ENCODE measurements around the gene SNW1. TPM values are rescaled to one million over a fixed set of nuclear protein-coding genes. Genes with fewer than 3 reads are reported as not detected.
"Not testable (repeated sequence)": the region's sequence is repeated elsewhere in the genome, so short reads cannot be mapped to it uniquely, and the experiment has no call there.

SNW1 gene
- total RNA-seq, 1 experiment from 2014 or later = 34.8 TPM

DNA sequence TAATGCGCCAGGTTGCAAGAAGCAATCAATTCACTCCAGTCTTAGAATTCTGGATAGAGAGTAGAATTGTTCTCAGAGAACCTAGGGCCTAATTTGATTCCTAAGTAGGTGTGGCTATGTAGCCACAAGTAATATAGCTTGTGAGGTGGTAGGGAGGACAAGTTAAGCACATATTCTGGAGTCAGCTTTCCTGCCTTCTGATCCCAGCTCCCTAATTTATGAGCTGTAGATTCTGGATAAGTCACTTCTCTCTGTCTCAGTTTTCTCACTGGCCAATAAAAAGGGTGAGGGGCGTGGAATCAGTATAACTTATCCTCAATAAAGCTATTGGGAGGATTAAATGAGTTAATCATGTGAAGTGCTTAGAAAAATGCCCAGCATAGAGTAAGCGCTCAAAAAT lies 3.0 kb upstream of the SNW1 start:
- H3K27me3 ChIP-seq = no peaks in the 10 kb centered on the region
- DNase-seq = no peak
- no peaks in the 10 kb centered on the region for H3K9me3 ChIP-seq
- H3K36me3 ChIP-seq = no peaks in the 10 kb centered on the region; the same call in 1 of the 2 replicates
- H3K4me3 ChIP-seq = no peak overlapping the region

DNA sequence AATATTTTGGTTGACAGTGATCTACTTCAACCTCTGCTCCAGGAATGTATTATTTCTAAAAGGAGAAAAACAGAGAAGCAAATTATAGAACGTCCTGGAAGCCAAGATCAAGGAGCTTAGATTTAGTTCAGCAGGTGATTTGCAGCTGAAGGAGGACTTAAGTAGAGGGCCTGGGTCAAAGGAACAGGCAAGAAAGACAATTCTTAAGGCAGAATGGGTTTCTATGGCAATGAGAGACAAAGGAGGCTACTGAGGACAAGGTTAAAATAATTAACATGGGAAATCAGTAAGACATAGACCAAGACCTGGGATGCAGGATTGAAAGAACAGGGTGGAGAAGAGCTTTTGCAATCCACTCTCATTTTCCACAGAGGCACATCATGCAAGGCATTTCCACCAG lies 2.4 kb upstream of the SNW1 start:
- no peaks in the 10 kb centered on the region for H3K9me3 ChIP-seq
- H3K36me3 ChIP-seq = no peaks in the 10 kb centered on the region; the same call in 1 of the 2 replicates
- no peaks in the 10 kb centered on the region for H3K27me3 ChIP-seq
- no peak overlapping the region for H3K4me3 ChIP-seq
- no peak for DNase-seq

DNA sequence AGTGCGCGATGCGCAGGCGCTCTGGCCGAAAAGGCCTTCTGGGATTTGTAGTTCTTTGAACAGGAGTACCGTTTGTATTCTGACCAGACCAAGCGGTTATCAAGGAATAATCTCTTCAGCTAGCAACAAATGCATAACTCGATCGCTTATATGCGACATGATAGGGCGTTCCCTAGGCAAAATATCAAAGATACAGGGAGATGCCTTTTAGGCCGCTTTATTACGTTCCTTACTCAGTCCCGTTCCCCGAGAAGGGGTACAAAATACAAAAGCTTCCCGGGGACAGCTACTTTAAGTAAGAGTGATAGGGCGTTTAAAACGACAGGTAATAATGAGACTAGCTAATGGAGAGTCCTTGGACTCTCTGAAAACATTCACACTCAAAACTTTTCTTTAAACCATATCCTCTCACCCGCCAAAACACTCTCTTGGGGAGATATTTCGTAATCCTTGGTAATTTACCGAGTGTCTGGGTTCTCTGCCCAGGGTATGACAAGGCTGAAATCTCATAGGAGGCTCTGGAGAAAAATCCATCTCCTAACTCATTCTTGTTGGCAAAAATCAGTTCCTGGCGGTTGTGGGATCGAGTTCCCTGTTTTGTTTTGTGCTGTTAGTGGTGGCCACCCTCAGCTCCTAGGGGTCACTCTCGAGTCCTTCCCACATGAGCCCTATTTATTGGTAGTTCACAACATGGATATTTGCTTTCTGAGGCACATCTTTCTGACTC lies 412 bp upstream of the SNW1 start:
- Histone ChIP-seq H3K27me3 (no peaks in the 10 kb centered on the region), H3K9me3 (no peaks in the 10 kb centered on the region), H3K4me3 (peak overlapping the region; percentile 65), H3K36me3 (no peaks in the 10 kb centered on the region; the same call in none of the 2 replicates)
- peak; percentile 27 for DNase-seq

DNA sequence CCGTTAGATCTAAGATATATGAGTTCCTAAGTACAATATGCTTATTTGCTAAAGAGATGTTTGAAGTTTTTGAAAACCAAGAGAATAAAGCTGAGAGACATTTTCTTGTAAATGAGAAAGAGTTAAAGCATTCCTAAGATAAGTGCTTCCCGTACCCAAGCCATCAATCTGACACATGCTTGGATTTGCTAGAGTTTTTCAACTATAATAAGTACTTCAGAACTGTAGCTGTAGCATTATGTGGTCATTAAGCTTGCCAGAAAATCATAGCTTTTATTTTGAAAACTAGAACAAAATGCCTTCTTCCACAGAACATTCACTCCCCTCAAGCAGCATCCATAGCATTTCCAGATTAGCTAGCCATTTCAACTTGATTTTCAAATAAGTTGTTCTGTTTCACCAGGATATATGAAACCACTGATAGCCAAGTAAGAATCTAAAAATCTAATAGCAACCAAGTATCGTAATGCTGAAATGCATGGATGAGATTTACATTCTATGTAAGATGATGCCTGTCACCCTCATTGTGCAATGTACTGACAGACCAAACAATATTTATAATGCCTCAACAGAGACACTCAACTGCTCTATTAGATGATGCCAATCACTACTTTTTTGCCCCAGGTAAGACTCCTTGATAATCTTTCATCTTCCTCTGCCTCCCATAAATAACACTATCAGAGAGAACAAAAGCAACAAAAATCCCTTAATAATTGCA lies 8.0 kb downstream of the SNW1 start:
- no peak for DNase-seq
- peaks cover 34% of the 10 kb centered on the region for H3K36me3 ChIP-seq
- H3K9me3 ChIP-seq = no peaks in the 10 kb centered on the region
- H3K4me3 ChIP-seq = no peak overlapping the region
- no peaks in the 10 kb centered on the region for H3K27me3 ChIP-seq

DNA sequence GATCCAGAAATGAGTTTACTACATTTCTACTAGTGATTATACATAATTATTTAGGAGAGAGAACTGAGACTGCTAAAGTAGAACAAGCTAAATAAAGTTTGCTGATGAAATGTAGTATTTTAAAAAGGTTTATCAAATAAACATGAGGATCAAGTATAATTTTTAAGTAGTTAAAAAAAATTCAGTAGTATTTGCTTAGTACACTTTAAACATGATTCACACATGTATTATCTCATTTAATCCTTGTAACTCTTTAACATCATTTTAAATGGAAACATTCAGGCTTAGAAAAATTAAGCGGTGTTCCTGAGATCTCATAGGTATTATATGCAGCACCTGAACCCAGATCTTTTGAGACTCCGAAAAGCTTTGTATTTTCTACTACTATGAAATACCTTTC lies 8.7 kb downstream of the SNW1 start:
- H3K27me3 ChIP-seq = no peaks in the 10 kb centered on the region
- H3K36me3 ChIP-seq = peaks cover 34% of the 10 kb centered on the region
- DNase-seq = no peak
- no peak overlapping the region for H3K4me3 ChIP-seq
- no peaks in the 10 kb centered on the region for H3K9me3 ChIP-seq

DNA sequence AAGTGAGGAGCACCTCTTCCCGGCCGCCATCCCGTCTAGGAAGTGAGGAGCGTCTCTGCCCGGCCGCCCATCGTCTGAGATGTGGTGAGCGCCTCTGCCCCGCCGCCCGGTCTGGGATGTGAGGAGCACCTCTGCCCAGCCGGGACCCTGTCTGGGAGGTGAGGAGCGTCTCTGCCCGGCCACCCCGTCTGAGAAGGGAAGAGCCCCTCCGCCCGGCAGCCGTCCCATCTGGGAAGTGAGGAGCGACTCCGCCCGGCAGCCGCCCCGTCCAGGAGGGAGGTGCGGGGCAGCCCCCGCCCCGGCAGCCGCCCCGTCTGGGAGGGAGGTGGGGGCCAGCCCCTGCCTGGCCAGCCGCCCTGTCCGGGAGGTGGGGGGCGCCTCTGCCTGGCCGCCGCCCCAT lies 13.5 kb downstream of the SNW1 start:
- H3K4me3 ChIP-seq, H3K9me3 ChIP-seq, DNase-seq, H3K27me3 ChIP-seq: not testable (repeated sequence)
- peaks cover 27% of the 10 kb centered on the region for H3K36me3 ChIP-seq

DNA sequence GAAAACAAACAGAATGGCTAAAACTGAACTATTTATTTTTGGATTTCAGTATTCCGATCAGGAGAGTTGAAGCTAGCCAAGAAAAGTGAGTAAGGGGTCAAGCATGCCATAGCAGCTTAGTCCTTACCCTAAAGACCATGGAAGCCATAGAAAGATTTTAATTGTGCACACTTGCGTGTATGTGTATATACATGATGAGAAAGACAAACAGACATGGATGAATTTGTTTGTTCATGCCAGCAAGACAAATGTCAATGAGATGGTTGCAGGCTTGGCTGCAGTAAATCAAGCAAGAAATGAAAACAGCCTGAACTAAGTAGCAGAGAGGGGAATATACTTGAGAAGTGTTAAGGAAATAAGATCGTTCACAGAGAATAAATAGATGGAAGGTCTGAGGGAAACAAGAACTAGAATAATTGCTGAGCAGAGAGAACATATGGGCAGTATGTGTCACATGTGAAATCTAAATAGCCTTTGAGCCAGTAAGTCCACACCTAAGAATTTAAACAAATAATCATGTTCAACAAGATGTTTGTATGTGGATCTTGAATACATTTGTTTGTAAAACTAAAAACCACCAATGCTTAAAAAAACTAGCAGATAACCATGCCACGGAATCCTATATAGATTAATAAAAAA lies 14.8 kb downstream of the SNW1 start:
- Histone ChIP-seq H3K27me3 (no peaks in the 10 kb centered on the region), H3K36me3 (peaks cover 17% of the 10 kb centered on the region), H3K9me3 (no peaks in the 10 kb centered on the region), H3K4me3 (no peak overlapping the region)
- DNase-seq = no peak

DNA sequence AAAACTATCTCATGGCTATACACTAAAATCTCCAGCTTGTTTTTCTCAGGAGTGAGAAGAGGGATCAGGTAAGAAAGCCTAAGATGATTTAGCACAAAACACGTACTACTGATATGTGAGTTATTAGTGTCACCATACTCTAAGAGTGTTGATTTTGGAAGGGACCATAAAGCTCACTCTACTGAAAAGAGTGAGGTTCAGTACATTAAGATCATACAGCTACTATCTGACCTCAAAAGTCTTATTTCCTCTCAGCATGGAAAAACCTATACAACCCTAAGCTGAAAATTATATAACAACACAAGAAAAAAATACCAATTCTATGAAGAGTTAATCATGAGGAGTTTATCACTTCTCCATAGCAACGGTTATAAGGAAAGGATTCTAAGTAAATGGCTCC lies 19.5 kb downstream of the SNW1 start:
- H3K27me3 ChIP-seq = no peaks in the 10 kb centered on the region
- H3K9me3 ChIP-seq = no peaks in the 10 kb centered on the region
- H3K36me3 ChIP-seq = peaks cover 22% of the 10 kb centered on the region
- DNase-seq = no peak
- no peak overlapping the region for H3K4me3 ChIP-seq

DNA sequence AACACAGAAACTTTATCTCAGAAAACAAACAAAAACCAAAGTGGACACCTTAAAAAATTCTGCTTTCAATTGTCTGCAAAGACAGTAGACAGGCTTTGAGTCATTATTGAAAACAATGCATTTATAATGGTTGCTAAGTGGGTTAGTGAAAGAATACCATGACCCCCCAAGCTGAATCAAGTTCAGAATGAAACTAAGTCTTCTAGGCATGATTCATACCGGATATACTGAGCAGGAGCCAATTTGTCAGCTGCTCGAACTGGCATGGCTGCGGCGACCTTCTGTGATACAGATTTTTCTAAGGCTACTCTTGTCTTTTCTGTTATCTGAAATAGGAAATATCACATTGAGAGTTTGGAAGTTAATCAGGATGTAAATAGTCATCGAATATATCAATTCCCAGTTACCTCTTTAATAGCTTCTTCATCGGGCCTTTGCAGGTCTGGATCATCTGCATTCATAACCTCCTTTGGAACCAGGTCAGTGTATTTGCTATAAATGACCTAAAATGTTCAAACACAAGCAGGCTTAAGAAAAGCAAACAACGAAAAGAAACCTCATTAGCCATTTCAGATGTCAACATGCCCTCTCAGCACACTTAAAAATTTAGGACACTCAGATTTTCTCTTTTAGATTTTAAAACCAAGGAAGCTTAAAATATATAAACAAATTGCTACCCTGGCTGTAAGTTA lies 22.3 kb downstream of the SNW1 start:
- DNase-seq = no peak

DNA sequence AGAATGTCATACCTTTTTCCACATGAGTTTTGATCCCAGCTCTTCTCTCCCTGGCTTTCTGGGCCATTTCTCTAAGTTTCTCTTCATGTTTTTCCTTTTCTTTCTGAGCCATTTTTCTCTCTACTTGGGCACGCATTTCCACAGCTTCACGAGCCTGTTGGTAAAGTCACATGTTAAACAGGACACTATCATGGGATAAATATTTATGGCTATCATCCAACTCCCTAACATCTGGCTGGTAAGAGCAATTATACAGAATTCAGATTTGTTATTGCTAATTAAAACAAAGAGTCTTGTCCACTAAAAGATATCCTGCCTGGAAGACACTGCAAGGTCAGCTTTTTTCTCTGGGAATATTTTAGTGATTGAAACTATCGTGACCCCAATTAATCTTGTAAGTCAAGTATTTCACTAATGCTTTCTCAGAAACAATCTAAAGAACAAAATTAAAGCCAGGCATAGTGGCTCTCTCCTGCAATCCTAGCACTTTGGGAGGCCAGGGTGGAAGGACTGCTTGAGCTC lies 29.9 kb downstream of the SNW1 start:
- Histone ChIP-seq H3K9me3 (no peaks in the 10 kb centered on the region), H3K27me3 (no peaks in the 10 kb centered on the region), H3K4me3 (no peak overlapping the region), H3K36me3 (peaks cover 59% of the 10 kb centered on the region)
- no peak for DNase-seq

More for the DNA sequence above, 22.3 kb downstream of the SNW1 start:
- no peaks in the 10 kb centered on the region for H3K27me3 ChIP-seq
- H3K4me3 ChIP-seq = no peak overlapping the region
- H3K36me3 ChIP-seq = peaks cover 35% of the 10 kb centered on the region
- H3K9me3 ChIP-seq = no peaks in the 10 kb centered on the region

DNA sequence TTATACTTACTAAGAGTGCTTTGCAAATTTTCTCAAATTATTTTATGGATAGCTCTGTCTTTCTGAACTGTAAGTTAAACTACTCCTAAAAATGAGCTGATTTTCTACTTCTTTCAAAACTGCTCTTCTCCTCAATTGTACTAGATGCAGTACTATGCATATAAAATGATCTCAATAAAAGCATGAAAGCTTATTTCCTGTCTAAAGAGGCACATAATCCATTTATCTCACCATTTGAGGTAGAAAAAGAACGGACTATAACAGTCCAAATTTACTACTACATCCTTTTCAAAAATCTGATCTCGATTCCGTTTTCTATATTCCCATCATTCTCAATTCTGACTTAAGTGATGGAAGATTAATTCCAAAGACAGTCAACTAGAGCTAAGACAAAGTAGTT lies 38.7 kb downstream of the SNW1 start:
- H3K4me3 ChIP-seq = no peak overlapping the region
- peaks cover 23% of the 10 kb centered on the region for H3K36me3 ChIP-seq
- DNase-seq = no peak
- H3K9me3 ChIP-seq = no peaks in the 10 kb centered on the region
- no peaks in the 10 kb centered on the region for H3K27me3 ChIP-seq

DNA sequence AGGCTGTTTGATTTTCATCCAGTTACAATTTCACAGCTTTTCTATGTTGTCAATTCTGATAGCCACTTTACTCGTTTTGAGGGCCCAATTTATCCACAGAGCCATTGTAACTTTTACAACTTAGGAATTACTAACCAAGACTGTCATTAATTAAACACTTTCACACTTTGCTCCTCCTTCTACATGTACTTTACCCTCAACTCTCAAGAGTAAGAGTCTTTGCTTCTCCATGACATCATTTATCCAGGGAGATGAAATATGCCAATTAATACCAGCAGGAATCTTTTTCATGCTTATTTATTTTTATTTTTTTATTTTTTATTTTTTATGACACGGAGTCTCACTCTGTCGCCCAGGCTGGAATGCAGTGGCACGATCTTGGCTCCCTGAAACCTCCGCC lies 39.5 kb downstream of the SNW1 start:
- peaks cover 27% of the 10 kb centered on the region for H3K36me3 ChIP-seq
- H3K27me3 ChIP-seq = no peaks in the 10 kb centered on the region
- DNase-seq = no peak
- H3K9me3 ChIP-seq = no peaks in the 10 kb centered on the region
- H3K4me3 ChIP-seq = no peak overlapping the region

DNA sequence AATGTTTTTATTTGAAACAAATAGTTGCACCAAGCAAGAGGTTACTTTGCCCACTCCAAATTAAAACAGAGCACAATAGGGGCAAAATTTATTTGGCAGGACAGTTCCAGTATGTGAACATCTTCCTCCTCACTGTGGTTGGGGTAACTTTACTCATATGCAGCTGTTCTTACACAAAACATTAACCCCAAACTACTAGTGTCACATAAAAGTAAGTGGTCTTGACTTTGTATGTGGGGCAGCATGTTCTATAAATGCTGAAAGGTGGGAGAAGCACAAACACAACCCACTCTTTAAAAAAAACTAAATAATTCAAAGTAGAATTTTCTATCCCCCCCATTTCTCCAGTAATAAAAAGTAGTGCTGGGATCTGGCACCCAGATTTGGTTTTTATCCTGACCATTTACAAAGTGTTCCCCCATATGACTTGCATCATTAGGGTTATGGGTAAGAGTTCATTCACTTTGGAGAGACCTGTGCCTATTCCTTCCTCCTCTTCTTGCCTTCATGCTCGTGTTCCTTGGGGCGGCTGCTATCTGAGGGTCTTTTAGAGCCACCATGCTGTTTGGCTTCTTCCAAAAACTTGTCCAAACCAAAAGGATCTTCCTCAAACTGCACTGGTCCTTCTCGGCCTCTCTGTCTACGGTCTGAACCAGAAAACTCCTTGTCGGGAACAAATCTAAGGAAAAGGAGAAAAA lies 43.2 kb downstream of the SNW1 start:
- peaks cover 31% of the 10 kb centered on the region for H3K36me3 ChIP-seq
- DNase-seq = no peak
- H3K9me3 ChIP-seq = no peaks in the 10 kb centered on the region
- H3K4me3 ChIP-seq = no peak overlapping the region
- no peaks in the 10 kb centered on the region for H3K27me3 ChIP-seq

DNA sequence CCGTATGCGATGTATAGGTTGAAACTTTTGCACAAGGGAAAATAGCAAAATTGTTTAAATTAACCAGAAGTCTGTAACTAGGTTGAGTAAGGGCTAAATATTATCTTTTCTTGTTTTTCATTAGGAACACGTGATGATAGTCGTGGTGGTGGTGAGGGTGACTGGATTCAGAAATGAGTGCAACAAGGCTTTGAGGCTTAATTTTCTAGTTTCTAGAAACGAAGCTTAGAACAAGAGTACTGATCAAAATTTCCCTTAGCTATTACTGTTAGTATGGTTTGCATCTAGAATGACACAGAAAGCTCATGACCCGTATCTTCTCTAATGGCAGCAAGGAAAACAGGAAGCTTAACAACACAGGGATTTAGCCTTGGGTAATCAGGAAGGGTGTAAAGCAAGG lies 46.0 kb downstream of the SNW1 start:
- Histone ChIP-seq H3K9me3 (no peaks in the 10 kb centered on the region), H3K27me3 (no peaks in the 10 kb centered on the region), H3K4me3 (no peak overlapping the region), H3K36me3 (peaks cover 45% of the 10 kb centered on the region)
- no peak for DNase-seq

DNA sequence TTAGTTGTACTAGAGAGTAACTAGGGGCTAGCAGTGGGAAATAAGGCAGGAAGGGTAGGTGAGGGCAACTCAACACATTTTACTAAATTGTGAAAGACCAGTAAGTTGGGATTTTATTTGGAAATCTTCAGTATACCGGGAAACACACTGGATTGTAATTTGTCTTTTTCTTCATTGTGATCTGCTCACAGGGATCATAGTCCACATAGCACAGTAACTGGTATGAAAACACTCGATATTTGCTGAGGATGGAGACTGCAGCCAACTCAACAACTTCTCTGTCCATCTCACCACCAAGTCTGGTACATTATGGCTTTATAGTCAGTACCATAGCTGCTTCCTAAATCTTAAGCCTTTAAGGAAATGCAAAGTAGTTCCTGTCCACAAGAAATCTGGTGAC lies 50.6 kb downstream of the SNW1 start:
- Histone ChIP-seq H3K9me3 (no peaks in the 10 kb centered on the region), H3K27me3 (no peaks in the 10 kb centered on the region), H3K36me3 (peaks cover 34% of the 10 kb centered on the region), H3K4me3 (no peak overlapping the region)
- DNase-seq = no peak

DNA sequence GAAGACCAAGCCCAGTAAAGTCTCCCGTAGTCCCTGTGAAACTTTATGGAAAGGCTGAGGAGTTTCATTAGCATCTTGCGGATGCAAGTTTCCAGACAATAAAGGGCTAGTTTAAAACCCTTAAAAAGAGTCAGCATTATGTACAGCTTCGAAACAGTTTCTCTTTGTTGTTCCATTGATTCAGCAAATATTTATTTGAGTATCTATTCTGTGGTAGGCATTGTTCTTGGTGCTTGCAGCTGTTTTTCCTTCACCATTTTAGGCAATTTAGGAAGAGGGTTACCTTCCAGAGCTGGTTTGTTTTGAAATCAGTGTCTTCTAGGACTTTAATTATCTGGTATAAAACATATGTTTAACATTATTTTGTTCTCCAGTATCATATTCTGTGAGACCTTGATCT lies 51.5 kb downstream of the SNW1 start:
- peaks cover 26% of the 10 kb centered on the region for H3K36me3 ChIP-seq
- no peak for DNase-seq
- no peaks in the 10 kb centered on the region for H3K9me3 ChIP-seq
- no peaks in the 10 kb centered on the region for H3K27me3 ChIP-seq
- peak overlapping the region; percentile 88 for H3K4me3 ChIP-seq

Data from MG63 (cell line).